HCEC 1CT (cell line): ENCODE data around the gene CAPZA2.
"Not testable (repeated sequence)": the region's sequence is repeated elsewhere in the genome, so short reads cannot be mapped to it uniquely, and the experiment has no call there.

Experiments used
- DNase-seq: peaks from one replicate; pipeline ENCODE4 v3.0.0-alpha.2; 2017

Gene CAPZA2

GRCh38 chr7:116922545-116922944, 60.2 kb downstream of the CAPZA2 start:
- DNase-seq: no peak

DNA sequence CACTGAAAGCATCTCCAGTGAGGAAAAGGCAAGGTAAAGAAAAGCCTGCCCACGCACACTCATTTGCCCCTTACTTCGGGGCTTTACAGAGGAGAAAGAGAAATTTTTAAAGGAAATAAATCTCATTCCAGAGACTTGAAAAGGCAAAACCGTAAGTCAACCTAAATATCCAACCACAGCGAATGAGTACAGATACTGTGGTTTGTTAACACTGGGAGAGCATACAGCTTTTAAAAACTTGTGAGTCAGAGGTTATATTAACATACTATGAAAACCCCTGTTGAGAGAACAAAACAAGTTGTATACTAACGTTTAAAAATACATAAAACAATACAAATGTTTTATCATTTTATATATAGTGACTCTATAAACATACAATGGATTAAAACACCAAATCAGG, 62.4 kb downstream of the CAPZA2 start:
- DNase-seq: no peak

- DNase-seq: no peak
These were observed 66.6 kb downstream of the CAPZA2 start for GRCh38 chr7:116929021-116929420.

GRCh38 chr7:116929914-116930913, 67.8 kb downstream of the CAPZA2 start:
- peak; percentile 74 for DNase-seq

DNA sequence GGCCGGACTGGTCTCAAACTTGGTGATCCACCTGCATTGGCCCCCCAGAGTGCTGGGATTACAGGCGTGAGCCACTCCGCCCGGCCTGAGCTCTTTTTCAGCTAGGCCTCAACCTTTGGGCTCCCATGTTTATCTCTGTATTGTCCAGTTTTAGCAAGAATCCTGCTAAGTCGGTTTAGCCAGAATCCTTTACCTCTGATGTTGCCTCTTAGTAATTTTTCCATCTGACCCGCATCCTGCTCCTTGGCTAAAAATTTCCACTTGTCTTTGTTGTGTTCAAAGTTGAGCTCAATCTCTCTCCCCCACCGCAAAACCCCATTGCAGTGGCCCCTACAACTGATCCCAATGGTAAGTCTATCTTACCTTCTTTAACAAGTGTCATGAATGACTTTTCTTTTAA, 70.2 kb downstream of the CAPZA2 start:
- DNase-seq: no peak

DNA sequence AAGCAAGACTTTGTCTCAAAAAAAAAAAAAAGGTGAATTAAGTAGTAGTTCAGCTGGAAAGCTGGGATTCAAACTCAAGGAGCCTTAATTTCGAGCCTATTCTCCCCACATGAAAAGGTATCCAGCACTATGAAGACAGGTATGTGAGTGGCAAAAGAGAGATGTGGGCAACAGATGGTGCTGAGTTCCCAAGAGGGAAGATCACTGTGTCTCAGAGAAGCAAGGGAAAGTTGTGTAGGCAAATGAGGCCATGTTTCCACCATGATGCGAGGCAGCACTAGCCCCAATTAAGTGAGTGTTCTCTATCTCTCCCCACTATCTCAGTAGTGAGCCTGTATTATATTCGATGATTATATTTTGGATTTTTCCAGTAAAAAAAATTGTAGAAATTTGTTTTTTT, 71.1 kb downstream of the CAPZA2 start:
- no peak for DNase-seq

DNA sequence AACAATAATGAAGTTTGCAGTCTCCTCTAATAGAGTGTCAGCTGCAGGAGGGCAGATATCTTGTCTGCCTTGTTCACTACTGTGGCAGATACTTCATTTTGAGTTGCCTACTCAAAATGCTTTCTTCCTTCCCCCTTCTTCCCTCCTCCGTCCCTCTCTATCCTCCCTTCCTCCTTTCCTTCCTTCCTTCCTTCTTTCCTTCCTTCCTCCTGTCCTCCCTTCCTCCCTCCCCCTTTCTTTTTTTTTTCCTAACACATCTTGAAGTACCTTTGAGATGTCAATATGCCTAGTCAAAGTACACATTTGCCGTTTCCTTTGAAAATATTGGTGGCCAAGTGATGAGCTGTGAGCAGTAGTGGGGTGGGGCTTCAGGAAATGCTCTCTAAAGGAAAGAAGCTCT, 72.2 kb downstream of the CAPZA2 start:
- no peak for DNase-seq

- not testable (repeated sequence) for DNase-seq
These were observed 74.5 kb downstream of the CAPZA2 start for GRCh38 chr7:116936844-116937243.

DNA sequence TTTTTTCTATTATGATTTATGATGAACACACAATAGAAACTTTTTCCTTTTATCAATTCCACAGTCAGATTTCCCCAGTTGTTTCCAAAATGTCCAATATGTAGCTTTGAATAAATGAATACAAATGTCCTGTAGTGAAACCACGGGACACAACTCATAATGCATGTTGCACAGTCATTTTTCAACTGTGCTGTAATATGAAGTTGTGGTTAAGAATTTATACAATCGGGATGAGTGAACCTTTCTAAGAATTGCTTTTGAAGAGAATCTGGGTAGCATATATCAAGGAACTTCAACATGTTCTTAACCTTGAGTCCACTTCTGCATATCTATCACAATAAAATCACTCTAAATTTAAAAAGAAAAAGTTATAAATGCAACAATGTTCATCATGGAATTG, 76.3 kb downstream of the CAPZA2 start:
- no peak for DNase-seq

- no peak for DNase-seq
These were observed 78.4 kb downstream of the CAPZA2 start for GRCh38 chr7:116940689-116941370.

DNA sequence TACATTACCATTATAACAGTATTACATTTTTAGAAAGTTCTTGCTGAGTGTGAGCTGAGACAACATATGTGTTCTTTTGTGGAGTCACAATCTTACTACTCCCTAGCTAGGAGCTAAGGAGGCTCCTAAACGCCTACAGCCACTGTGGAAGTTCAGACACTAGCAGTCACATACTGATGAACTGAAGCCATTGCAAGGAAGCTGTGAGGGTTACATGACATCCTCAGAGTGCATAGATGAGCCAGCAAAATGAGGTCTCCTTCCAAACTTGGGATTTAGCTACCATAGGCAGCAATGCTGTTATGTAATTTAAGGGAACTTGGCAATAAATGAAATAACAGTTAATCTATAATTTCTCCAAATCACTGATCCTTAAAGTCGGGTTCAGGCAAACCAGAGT, 80.1 kb downstream of the CAPZA2 start:
- DNase-seq: no peak

DNA sequence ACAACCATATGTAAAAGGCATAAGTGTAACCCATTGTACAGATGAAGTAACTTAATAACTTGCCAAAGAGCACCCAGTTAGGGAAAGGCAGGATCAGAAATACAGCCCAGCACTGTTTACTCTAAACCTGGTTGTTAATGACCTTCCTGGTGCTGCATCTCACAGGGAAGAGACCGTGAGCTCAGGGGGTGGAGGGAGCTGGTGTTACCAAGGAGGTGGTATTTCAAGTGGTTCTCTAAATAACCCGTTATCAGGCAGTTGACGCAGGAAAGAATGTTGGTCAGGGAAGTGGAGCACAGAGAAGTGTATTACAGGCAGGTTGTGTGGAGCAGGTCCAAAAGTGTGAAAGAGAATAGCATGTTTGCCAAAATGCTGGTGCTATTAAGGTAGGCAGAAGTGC, 86.5 kb downstream of the CAPZA2 start:
- no peak for DNase-seq

DNA sequence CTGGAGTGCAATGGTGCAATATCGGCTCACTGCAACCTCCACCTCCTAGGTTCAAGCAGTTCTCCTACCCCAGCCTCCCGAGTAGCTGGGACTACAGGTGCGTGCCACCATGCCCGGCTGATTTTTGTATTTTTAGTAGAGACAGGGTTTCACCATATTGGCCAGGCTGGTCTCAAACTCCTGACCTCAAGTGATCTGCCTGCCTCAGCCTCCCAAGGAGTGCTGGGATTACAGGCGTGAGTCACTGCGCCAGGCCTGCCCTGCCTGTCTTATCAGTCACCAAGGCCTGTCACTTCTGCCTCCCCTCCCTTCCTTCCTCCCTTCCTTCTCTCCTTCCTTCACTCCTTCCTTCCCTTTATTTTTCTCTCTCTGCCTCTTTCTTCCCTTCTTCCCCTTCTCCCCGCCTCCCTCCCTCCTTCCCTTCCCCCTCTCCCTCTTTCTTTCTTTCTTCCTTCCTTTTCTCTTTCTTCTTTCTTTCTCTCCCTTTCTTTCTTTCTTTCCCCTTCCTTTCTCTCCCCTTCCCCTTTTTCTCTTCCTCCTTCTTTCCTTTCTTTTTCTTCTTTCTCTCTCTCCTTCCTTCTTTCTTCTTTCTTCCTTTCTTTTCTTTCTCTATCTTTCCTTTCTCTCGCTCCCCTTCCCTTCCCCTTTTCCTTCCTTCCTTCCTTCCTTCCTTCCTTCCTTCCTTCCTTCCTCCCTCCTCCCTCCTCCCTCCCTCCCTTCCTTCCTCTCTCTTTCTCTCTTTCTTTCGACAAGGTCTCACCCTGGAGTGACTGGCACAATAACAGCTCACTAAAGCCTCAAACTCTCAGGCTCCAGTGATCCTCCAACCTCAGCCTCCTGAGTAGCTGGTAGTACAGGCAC, 87.8 kb downstream of the CAPZA2 start:
- DNase-seq: no peak

GRCh38 chr7:116950889-116951351, 88.5 kb downstream of the CAPZA2 start:
- DNase-seq: no peak

DNA sequence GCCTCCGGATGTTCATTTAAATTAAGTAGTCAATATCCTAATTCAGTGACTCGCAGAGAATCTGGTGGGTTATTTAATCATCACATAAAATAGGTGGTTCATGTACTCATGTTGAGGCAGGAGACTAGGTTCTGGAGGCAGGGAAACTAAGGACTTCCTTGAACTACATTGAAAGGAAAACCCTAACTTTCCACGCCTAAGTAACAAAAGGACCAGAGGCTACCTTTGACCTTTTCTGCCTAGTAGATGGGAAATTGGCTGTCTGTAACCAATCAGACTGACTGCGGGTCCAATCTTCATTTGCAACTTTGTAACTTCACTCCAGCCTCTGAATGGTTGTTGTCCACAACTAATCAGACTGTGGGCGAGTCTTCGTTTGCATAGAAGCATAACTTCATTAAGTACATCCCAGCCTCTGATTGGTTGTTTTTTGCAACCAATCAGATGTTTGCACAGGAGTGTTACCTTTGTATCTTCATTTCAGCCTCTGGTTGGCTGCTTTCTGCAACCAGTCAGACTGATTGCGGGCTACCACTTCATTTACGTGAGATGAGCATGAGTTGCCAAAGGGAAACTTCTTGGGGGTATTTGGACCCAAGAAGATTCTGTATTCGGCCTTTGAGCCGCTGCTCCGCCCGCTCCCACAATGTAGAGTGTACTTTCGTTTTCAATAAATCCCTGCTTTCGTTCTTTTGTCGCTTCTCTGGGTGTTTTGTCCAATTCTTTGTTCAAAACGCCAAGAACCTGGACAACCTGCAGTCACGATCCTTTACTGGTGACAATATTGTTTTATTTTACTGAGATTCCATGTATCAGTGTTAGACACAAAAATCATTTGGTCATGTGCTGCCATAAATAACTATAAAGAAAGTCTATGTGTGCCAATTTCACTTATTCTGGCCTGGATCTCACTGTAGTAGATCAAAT, 89.2 kb downstream of the CAPZA2 start:
- DNase-seq: no peak

- DNase-seq: no peak
These were observed 90.4 kb downstream of the CAPZA2 start for GRCh38 chr7:116952635-116953371.

GRCh38 chr7:116953372-116953905, 91.1 kb downstream of the CAPZA2 start, which contains the start of gene ST7:
Gene ST7 (plus strand): TSS chr7:116953501. CDS start chr7:116953541, 40 bp downstream.
- DNase-seq: peak; percentile 74

GRCh38 chr7:116953906-116954838, 91.8 kb downstream of the CAPZA2 start:
- DNase-seq: peak; percentile 87

DNA sequence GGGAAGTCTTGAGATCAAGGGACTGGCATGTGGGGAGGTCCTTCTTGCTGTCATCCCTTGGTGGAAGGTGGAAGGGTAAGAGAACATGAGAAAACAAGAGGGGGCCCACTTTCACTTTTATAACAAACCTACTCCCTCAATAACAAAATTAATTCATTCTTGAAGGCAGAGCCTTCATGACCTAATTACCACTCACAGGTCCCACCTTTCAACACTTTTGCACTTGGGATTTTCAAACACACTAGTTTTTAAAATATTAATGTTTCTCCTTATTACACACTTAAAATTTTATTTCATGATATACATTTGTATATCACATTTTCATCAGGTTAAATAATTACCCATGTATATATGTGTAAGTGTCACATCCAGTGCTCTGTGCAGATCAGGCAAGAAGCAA, 93.0 kb downstream of the CAPZA2 start:
- no peak for DNase-seq
